ENCODE data around the gene LYST. TPM values are rescaled to one million over a fixed set of nuclear protein-coding genes. Genes with fewer than 3 reads are reported as not detected.

LYST gene
- total RNA-seq, 2 donors from 2014 or later: 10.7 to 16.2 TPM

- ATAC-seq (no peak), DNase-seq (no peak)
- intact Hi-C loops (cut with DNase I): no loop called here
Measured at GRCh38 chr1:235742914-235743599, 123.6 kb downstream of the LYST start.

- ATAC-seq (peak in 1 of 2 donors; percentile 58), DNase-seq (no peak)
- intact Hi-C loops (cut with DNase I): no loop called here
Measured at GRCh38 chr1:235741294-235741693, 125.4 kb downstream of the LYST start.

- DNase-seq: no peak
- intact Hi-C loops (cut with DNase I): no loop called here
- no peak for ATAC-seq
Measured at GRCh38 chr1:235739631-235740030, 127.1 kb downstream of the LYST start.

GRCh38 chr1:235739124-235739523 lies 127.6 kb downstream of the LYST start:
- ATAC-seq: no peak
- no peak for DNase-seq
- intact Hi-C loops (cut with DNase I): no loop called here

- intact Hi-C loops (cut with DNase I): no loop called here
- DNase-seq (no peak), ATAC-seq (no peak)
Measured at GRCh38 chr1:235737751-235738150, 129.0 kb downstream of the LYST start.

- ATAC-seq (no peak), DNase-seq (no peak)
- intact Hi-C loops (cut with DNase I): no loop called here
Measured at GRCh38 chr1:235736263-235736662, 130.4 kb downstream of the LYST start.

- intact Hi-C loops (cut with DNase I): no loop called here
- DNase-seq (no peak), ATAC-seq (no peak)
Measured at GRCh38 chr1:235735621-235736020, 131.1 kb downstream of the LYST start.

GRCh38 chr1:235734335-235734734 lies 132.4 kb downstream of the LYST start:
- DNase-seq (no peak), ATAC-seq (no peak)
- intact Hi-C loops (cut with DNase I): no loop called here

- ATAC-seq (no peak), DNase-seq (no peak)
- intact Hi-C loops (cut with DNase I): no loop called here
Measured at GRCh38 chr1:235730007-235730406, 136.7 kb downstream of the LYST start.

GRCh38 chr1:235726557-235726956 lies 140.1 kb downstream of the LYST start:
- DNase-seq (no peak), ATAC-seq (no peak)
- intact Hi-C loops (cut with DNase I): no loop called here

- ATAC-seq (no peak), DNase-seq (no peak)
- intact Hi-C loops (cut with DNase I): no loop called here
Measured at GRCh38 chr1:235725434-235725833, 141.3 kb downstream of the LYST start.

GRCh38 chr1:235724730-235725129 lies 142.0 kb downstream of the LYST start:
- ATAC-seq (no peak), DNase-seq (no peak)
- intact Hi-C loops (cut with DNase I): no loop called here

- no peak for DNase-seq
- ATAC-seq: no peak
- intact Hi-C loops (cut with DNase I): no loop called here
Measured at GRCh38 chr1:235722858-235723257, 143.8 kb downstream of the LYST start.

GRCh38 chr1:235721982-235722381 lies 144.7 kb downstream of the LYST start:
- DNase-seq (no peak), ATAC-seq (no peak)
- intact Hi-C loops (cut with DNase I): no loop called here

- ATAC-seq (no peak), DNase-seq (no peak)
- intact Hi-C loops (cut with DNase I): no loop called here
Measured at GRCh38 chr1:235720544-235720943, 146.2 kb downstream of the LYST start.

GRCh38 chr1:235714205-235714897 lies 152.4 kb downstream of the LYST start:
- DNase-seq (no peak), ATAC-seq (no peak)
- intact Hi-C loops (cut with DNase I): no loop called here

- intact Hi-C loops (cut with DNase I): no loop called here
- no peak for DNase-seq
- ATAC-seq: no peak
Measured at GRCh38 chr1:235712812-235713211, 153.9 kb downstream of the LYST start.

GRCh38 chr1:235710687-235711086 lies 156.0 kb downstream of the LYST start:
- ATAC-seq (no peak), DNase-seq (no peak)
- intact Hi-C loops (cut with DNase I): no loop called here

- ATAC-seq: no peak
- intact Hi-C loops (cut with DNase I): no loop called here
- no peak for DNase-seq
Measured at GRCh38 chr1:235709018-235709417, 157.7 kb downstream of the LYST start.

- ATAC-seq (peak in 1 of 2 donors; percentile 18), DNase-seq (no peak)
- intact Hi-C loops (cut with DNase I): no loop called here
Measured at GRCh38 chr1:235708390-235708962, 158.2 kb downstream of the LYST start.

GRCh38 chr1:235703506-235703905 lies 163.2 kb downstream of the LYST start:
- DNase-seq: no peak
- intact Hi-C loops (cut with DNase I): no loop called here
- no peak for ATAC-seq

All from left cardiac atrium (tissue), 4 donors.